GM12874 (cell line): ENCODE results near the gene PRMT7.

Experiments used
- TF ChIP-seq, protein P1 (sequence below): IDR thresholded peaks from 2 replicates; pipeline ENCODE4 v1.5.1; 2011; ENCODE audit warnings: low read depth, mild to moderate bottlenecking, control low read depth, low read length, moderate library complexity; ENCODE audit not compliant: insufficient read depth

The PRMT7 gene

DNA sequence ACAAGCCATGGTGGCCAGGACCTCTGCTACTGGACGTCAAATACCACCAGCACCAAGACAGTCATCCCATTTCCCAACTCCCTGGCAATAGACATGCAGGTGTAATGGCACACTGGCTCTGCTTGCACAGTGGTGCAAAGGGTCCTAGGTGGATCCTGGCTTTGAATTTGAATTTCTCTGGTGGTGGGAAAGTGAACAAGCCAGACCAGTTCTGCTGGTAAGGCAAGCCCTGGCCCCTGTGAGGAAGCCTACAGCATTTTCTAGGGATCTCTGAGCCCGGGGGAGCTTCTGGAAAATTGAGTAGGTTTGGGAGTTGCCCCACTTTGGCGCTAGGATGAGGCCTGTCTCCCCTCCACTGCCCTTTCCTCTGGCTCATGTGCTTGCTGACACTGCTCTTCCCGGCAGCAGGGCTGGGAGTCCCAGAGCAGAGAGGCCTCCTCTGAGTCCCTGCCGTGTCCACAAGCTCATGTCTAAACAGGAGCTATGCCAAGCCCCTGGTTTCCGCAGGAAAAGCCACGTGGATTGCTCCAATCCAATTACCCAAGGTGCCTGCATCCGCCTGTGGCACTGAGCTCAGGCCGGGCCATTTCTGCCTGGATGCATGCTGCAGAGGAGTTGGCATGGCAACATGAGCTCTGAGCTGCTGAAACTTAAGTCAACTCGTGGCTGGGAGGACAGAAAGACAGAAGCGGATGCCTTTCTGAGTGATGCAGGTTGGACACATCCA, 67.0 kb downstream of the PRMT7 start:
- TF ChIP-seq, protein P1, sequence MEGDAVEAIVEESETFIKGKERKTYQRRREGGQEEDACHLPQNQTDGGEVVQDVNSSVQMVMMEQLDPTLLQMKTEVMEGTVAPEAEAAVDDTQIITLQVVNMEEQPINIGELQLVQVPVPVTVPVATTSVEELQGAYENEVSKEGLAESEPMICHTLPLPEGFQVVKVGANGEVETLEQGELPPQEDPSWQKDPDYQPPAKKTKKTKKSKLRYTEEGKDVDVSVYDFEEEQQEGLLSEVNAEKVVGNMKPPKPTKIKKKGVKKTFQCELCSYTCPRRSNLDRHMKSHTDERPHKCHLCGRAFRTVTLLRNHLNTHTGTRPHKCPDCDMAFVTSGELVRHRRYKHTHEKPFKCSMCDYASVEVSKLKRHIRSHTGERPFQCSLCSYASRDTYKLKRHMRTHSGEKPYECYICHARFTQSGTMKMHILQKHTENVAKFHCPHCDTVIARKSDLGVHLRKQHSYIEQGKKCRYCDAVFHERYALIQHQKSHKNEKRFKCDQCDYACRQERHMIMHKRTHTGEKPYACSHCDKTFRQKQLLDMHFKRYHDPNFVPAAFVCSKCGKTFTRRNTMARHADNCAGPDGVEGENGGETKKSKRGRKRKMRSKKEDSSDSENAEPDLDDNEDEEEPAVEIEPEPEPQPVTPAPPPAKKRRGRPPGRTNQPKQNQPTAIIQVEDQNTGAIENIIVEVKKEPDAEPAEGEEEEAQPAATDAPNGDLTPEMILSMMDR, result no peak

DNA sequence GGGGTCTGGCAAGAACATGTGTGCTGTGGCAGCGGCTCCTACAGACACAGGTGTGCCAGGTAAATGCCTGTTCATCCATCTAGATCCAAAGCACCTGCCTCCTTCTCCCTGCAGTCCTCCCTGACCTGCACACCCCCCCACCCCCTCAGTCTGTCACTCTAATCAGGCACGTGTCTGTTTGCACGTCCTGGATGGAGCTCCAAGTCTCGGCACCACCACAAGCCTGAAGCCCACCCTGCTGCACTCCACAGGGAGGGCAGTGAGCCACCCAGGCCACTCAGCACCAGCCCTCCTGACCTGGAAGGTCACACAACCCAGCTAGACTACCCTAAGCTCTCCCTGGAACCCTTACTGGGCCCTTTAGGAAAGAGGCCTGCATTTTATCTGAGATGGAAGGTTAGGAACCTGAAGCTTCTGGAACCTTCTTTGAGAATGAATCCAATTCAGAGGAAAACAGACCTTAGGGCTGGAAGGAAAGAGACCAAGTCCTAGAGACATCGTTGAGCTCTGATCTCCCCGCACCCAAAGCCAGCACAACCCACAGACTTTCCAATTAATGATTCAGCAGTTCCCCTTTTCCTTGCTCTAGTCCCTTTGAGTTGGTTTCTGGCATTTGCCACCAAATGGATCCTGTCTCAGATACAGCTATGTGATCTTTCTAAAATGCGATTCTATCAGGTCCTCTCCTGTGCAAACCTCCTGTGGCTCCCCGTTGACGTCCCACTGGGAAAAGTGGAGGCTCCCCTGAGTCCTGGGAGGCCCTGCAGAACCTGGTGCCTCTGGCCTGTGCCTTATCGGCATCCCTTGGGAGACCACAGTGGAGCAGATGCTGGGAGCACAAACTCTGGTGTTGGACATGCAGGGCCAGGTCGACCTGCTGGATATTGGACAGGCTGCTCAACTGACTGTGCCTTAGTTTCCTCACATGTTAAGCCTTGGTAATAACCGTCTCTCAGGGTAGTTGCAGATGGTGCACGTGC, 67.9 kb downstream of the PRMT7 start:
- TF ChIP-seq, protein P1, result no peak

DNA sequence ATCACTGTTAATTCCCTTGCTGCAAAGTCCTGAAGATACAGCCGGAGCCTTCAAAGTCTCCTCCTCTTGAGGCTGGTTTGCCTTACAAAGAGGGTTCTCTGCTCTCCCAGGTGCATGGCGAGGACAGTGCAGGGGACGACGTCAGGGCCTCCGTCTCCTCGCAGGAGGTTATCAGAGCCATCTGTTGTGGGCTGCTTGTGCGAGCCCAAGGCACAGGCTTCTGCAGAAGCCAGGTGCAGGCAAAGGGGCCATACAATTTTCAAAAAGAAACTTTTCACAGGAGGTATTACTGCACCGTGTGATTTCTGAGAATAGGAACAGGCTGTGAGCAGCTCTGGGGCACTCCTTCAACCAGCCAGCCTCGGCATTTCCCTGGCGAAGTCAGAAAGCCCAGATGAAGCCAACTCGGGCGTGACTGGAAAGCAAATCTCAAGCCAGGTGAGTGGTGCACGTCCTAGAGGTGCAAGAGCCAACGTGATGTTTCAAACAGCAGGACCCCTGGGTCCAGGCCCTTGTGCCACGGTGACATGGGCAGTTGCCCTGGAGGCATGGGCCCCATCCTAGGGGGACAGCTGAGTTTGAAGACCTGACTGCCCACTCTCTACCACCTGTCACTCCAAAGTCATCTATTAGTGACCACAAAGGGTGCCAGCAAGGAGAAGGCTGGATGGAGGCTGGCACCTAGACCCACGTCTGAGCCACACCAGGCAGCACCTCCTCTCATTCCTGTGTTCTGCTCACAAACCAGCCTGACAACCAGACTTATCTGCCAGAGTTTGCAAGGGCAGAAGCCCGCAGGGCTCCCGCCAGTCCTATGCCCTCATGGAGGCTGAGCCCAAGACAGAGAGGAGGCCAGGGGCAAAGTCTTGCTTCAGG, 68.9 kb downstream of the PRMT7 start:
- TF ChIP-seq, protein P1, result no peak

DNA sequence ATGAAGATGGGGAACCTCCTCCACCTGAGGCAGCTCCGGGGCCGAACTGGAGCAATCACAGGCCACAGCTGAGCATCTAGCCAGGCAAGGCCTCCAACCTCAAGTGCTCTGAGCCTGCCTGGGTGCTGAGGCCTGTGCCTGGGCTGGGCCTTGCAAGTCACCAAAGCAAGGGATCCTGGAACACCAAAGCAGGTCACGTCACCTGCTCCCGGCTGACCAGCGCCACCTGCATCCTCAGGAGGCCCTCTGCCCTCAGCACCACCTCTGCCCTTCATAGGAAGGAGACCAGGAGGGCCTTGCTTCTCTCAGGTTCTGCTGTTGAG, 69.5 kb downstream of the PRMT7 start:
- TF ChIP-seq, protein P1, result no peak

DNA sequence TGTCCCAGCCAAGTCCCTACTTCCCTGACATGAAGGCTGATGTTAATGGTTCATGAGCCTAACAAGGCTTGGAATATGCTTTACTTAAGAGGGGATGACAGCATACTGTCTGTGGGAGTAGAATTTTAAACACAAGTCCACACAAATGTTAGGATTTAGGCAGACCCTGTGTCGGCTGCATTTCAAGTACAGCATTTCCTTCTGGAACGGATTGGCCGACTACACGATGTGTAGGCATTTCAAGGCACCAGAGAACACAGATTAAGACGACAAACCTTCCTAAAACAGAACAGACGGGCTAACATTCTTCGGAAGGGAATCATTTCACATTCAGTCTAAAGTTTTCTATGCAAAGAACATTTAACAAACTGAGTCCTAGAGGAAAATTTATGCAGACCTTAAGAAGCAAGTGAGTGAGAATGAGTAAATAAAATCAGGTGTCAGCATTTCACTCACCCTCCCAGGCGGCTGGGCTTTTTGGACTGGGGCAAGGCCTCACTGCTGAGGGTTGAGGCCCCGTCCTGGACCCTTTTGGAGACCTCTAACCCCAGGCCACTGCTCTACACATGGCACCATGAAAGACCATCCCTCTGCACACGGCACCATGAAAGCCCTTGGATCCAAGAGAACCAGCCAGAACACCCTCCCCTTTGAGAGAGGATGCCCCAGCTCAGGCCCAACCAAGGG, 70.0 kb downstream of the PRMT7 start:
- TF ChIP-seq, protein P1, result no peak

DNA sequence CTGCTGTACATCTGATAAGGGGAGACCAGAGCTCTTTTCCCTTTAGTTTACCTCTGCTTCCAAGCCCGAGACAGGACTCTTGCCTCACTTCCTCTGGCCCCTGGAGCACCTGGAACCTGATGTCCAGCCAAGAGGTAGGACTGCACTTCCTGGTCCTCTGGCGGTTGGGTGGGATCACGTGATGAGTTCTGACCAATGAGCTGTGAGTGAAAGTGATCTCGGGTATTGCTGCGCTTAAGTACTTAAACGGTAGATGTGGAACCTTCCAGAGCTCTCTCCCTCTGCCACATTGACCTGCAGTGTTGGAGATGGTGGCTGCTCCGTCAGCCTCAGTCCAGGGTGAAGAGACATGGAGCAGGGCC, 70.5 kb downstream of the PRMT7 start:
- TF ChIP-seq, protein P1, result no peak
